NT2/D1 (cell line): ENCODE results near the gene ZNF862.

ENCODE experiments used
- SUZ12 ChIP-seq: IDR thresholded peaks from 2 replicates; pipeline ENCODE4 v1.6.1; 2011; ENCODE audit not compliant: insufficient read length, insufficient read depth; ENCODE audit errors: extremely low read depth
- YY1 ChIP-seq: IDR thresholded peaks from 2 replicates; pipeline ENCODE4 v1.6.1; 2011; ENCODE audit not compliant: insufficient read length, insufficient read depth

- no peak for TF ChIP-seq YY1
- TF ChIP-seq SUZ12: no peak
These were observed 41.8 kb downstream of the ZNF862 start for GRCh38 chr7:149879766-149880637.
